MM.1S (cell line): ENCODE measurements around the gene GLOD5.

ENCODE experiments used
- DNase-seq: peaks from one replicate; pipeline ENCODE4 v3.0.0-alpha.2; 2015
- H2AFZ ChIP-seq: fragments of 300-600 bp; sonication (generic); 2 replicates; pipeline ENCODE4 v1.6.0; 2016; ENCODE audit warnings: antibody characterized with exemption, low read length
- H3F3A ChIP-seq: fragments of 300-600 bp; sonication (generic); 2 replicates; pipeline ENCODE4 v1.6.1; 2016; ENCODE audit warnings: mild to moderate bottlenecking, antibody characterized with exemption, low read length, moderate library complexity, mixed read lengths; ENCODE audit not compliant: insufficient read depth
- H3K27ac ChIP-seq: fragments of 300-600 bp; sonication (generic); 2 replicates; pipeline ENCODE4 v1.5.1; 2016; ENCODE audit warnings: mild to moderate bottlenecking, low read length
- H3K27me3 ChIP-seq: fragments of 300-600 bp; sonication (generic); replicated peaks from 2 replicates; pipeline ENCODE4 v1.6.0; 2016; ENCODE audit warnings: low read length; ENCODE audit not compliant: insufficient read depth
- H3K36me3 ChIP-seq: fragments of 300-600 bp; sonication (generic); replicated peaks from 2 replicates; pipeline ENCODE4 v1.6.1; 2016; ENCODE audit warnings: mild to moderate bottlenecking, low read length, mixed read lengths; ENCODE audit not compliant: insufficient read depth
- H3K4me1 ChIP-seq: fragments of 300-600 bp; sonication (generic); 2 replicates; pipeline ENCODE4 v1.6.1; 2016; ENCODE audit warnings: low read length, mixed read lengths
- H3K4me2 ChIP-seq: fragments of 300-600 bp; sonication (generic); 2 replicates; pipeline ENCODE4 v1.6.0; 2016; ENCODE audit warnings: low read depth, low read length
- H3K4me3 ChIP-seq: fragments of 300-600 bp; sonication (generic); 2 replicates; pipeline ENCODE4 v1.5.1; 2016; ENCODE audit warnings: low read length, mixed read lengths
- H3K79me2 ChIP-seq: fragments of 300-600 bp; sonication (generic); 2 replicates; pipeline ENCODE4 v1.6.1; 2016; ENCODE audit warnings: mixed run types, low read length, mixed read lengths
- H3K9ac ChIP-seq: fragments of 300-600 bp; sonication (generic); 2 replicates; pipeline ENCODE4 v1.6.1; 2016; ENCODE audit warnings: low read length, mixed read lengths
- H3K9me2 ChIP-seq: fragments of 300-600 bp; sonication (generic); replicated peaks from 2 replicates; pipeline ENCODE4 v1.6.1; 2016; ENCODE audit warnings: mild to moderate bottlenecking, low read length, mixed read lengths; ENCODE audit not compliant: insufficient read depth
- H3K9me3 ChIP-seq: fragments of 300-600 bp; sonication (generic); replicated peaks from 2 replicates; pipeline ENCODE4 v1.6.1; 2016; ENCODE audit warnings: mild to moderate bottlenecking, low read length, mixed read lengths; ENCODE audit not compliant: insufficient read depth
- H4K20me1 ChIP-seq: fragments of 300-600 bp; sonication (generic); 2 replicates; pipeline ENCODE4 v1.6.1; 2016; ENCODE audit warnings: mild to moderate bottlenecking, low read length, moderate library complexity, mixed read lengths; ENCODE audit not compliant: insufficient read depth
- EZH2 ChIP-seq: fragments of 300-600 bp; sonication (generic); optimal IDR thresholded peaks from 2 replicates; pipeline ENCODE3; 2017; ENCODE audit warnings: low read depth, mild to moderate bottlenecking, antibody characterized with exemption, low read length, mixed read lengths
- EZH2phosphoT487 ChIP-seq: fragments of 300-600 bp; sonication (generic); IDR thresholded peaks from 2 replicates; pipeline ENCODE4 v1.6.1; 2018; ENCODE audit warnings: antibody characterized with exemption, low read length
- TF ChIP-seq, protein P1 (sequence below): fragments of 300-600 bp; sonication (generic); IDR thresholded peaks from 2 replicates; pipeline ENCODE4 v1.5.1; 2016; ENCODE audit warnings: antibody characterized with exemption, low read length, mixed read lengths

Gene GLOD5

DNA sequence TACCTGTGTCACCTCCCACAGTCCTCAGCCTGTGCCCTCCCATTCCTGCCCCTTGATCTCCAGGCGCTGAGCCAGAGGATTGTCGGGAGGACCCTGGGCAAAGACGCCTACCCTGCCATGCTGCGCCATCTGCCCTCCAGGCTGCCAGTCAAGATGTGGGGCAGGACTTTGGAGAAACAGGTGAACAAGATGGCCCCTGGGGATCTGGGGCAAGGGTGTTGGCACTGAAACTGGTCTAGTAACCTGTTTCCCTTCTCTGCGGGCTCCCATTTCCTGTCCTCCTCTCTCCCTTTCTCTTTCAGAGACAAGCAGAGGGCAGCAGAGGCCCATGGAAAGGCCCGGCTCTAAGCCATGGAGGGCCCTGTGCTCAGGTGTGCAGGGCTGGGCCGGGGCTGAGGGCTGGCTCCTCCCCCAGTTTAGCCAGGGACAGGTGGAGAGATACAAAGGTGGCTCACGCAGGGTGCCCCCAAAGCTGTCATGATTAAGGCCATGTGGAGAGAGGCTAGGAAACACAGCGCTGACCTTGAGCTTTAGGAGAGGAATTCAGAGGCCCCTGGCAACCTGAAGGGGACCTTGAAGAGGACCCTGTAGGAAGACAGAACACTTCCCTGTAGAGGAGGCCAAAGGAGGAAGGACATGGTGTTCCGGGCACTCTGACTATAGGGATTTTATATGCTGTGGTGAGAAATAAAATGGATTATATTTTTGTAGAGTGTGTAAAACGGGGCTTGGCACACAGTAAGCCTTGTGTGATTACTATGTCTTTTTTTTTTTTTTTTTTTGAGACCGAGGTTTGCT is at the start of gene GLOD5:
Gene GLOD5, plus strand, starts transcription at position 74 of the 798 bp plus-strand sequence. Its CDS starts 44 bp downstream, at position 118.
- H3K4me2 ChIP-seq: peak within 1 kb of the TSS; percentile 59
- no peaks in the 10 kb centered on the region for H3K36me3 ChIP-seq
- no peak within 1 kb of the TSS for H3K27ac ChIP-seq
- no peaks in the 10 kb centered on the region for H3K9me3 ChIP-seq
- no peaks in the 10 kb centered on the region for H3K79me2 ChIP-seq
- TF ChIP-seq, protein P1, sequence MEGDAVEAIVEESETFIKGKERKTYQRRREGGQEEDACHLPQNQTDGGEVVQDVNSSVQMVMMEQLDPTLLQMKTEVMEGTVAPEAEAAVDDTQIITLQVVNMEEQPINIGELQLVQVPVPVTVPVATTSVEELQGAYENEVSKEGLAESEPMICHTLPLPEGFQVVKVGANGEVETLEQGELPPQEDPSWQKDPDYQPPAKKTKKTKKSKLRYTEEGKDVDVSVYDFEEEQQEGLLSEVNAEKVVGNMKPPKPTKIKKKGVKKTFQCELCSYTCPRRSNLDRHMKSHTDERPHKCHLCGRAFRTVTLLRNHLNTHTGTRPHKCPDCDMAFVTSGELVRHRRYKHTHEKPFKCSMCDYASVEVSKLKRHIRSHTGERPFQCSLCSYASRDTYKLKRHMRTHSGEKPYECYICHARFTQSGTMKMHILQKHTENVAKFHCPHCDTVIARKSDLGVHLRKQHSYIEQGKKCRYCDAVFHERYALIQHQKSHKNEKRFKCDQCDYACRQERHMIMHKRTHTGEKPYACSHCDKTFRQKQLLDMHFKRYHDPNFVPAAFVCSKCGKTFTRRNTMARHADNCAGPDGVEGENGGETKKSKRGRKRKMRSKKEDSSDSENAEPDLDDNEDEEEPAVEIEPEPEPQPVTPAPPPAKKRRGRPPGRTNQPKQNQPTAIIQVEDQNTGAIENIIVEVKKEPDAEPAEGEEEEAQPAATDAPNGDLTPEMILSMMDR: peak; percentile 44
- TF ChIP-seq EZH2: no peak
- no peak for TF ChIP-seq EZH2phosphoT487
- DNase-seq: peak; percentile 44
- H3K4me3 ChIP-seq: no peak within 1 kb of the TSS
- H3F3A ChIP-seq: no peaks in the 10 kb centered on the region
- no peaks in the 10 kb centered on the region for H3K9me2 ChIP-seq
- H3K9ac ChIP-seq: no peak within 1 kb of the TSS
- H3K4me1 ChIP-seq: peaks cover 7% of the 10 kb centered on the region
- no peaks in the 10 kb centered on the region for H3K27me3 ChIP-seq
- H2AFZ ChIP-seq: peak within 1 kb of the TSS; percentile 84
- H4K20me1 ChIP-seq: no peaks in the 10 kb centered on the region

- no peaks in the 10 kb centered on the region for H3K9me2 ChIP-seq
- H3K9ac ChIP-seq: no peak overlapping the region
- H4K20me1 ChIP-seq: no peaks in the 10 kb centered on the region
- H3K9me3 ChIP-seq: no peaks in the 10 kb centered on the region
- H3K36me3 ChIP-seq: no peaks in the 10 kb centered on the region
- no peak overlapping the region for H3K4me2 ChIP-seq
- H3K4me1 ChIP-seq: no peaks in the 10 kb centered on the region
- H3K27ac ChIP-seq: no peak overlapping the region
- no peaks in the 10 kb centered on the region for H3F3A ChIP-seq
- TF ChIP-seq, protein P1: no peak
- TF ChIP-seq EZH2phosphoT487 (no peak), EZH2 (no peak)
- DNase-seq: no peak
- H3K4me3 ChIP-seq: no peak overlapping the region
- no peak overlapping the region for H2AFZ ChIP-seq
- H3K79me2 ChIP-seq: no peaks in the 10 kb centered on the region
- H3K27me3 ChIP-seq: no peaks in the 10 kb centered on the region
Measured at GRCh38 chrX:48711929-48712505, 49.5 kb upstream of the GLOD5 start.

- no peak for DNase-seq
- Histone ChIP-seq H3K4me1 (no peaks in the 10 kb centered on the region), H3K4me2 (no peak overlapping the region), H3K4me3 (no peak overlapping the region), H3K9me2 (no peaks in the 10 kb centered on the region), H2AFZ (no peak overlapping the region), H4K20me1 (no peaks in the 10 kb centered on the region), H3K36me3 (no peaks in the 10 kb centered on the region), H3F3A (no peaks in the 10 kb centered on the region), H3K27ac (no peak overlapping the region), H3K9me3 (no peaks in the 10 kb centered on the region), H3K27me3 (no peaks in the 10 kb centered on the region), H3K9ac (no peak overlapping the region), H3K79me2 (no peaks in the 10 kb centered on the region)
- TF ChIP-seq EZH2phosphoT487 (no peak), EZH2 (no peak)
- TF ChIP-seq, protein P1: no peak
Measured at GRCh38 chrX:48713847-48714246, 47.7 kb upstream of the GLOD5 start.
